IPS-18a (cell line): Measurements from ENCODE around the gene EXOSC6.
"Not testable (repeated sequence)": the region's sequence is repeated elsewhere in the genome, so short reads cannot be mapped to it uniquely, and the experiment has no call there.

Experiments used
- H3K27ac ChIP-seq: one replicate; pipeline ENCODE4 v1.5.1; 2013; ENCODE audit warnings: low read length
- H3K27me3 ChIP-seq: one replicate; pipeline ENCODE4 v1.6.1; 2013; ENCODE audit warnings: mild to moderate bottlenecking, low read length; ENCODE audit not compliant: control insufficient read depth, insufficient read depth
- H3K36me3 ChIP-seq: one replicate; pipeline ENCODE4 v1.6.1; 2013; ENCODE audit warnings: low read depth, low read length; ENCODE audit not compliant: control insufficient read depth
- H3K4me1 ChIP-seq: one replicate; pipeline ENCODE4 v1.6.1; 2013; ENCODE audit warnings: low read depth, low read length; ENCODE audit not compliant: control insufficient read depth
- H3K4me3 ChIP-seq: one replicate; pipeline ENCODE4 v1.5.1; 2013; ENCODE audit warnings: low read length
- H3K9ac ChIP-seq: one replicate; pipeline ENCODE4 v1.6.1; 2013; ENCODE audit warnings: mild to moderate bottlenecking, low read length, moderate library complexity
- H3K9me3 ChIP-seq: one replicate; pipeline ENCODE4 v1.6.1; 2013; ENCODE audit warnings: low read depth, low read length; ENCODE audit not compliant: control insufficient read depth

EXOSC6 gene

DNA sequence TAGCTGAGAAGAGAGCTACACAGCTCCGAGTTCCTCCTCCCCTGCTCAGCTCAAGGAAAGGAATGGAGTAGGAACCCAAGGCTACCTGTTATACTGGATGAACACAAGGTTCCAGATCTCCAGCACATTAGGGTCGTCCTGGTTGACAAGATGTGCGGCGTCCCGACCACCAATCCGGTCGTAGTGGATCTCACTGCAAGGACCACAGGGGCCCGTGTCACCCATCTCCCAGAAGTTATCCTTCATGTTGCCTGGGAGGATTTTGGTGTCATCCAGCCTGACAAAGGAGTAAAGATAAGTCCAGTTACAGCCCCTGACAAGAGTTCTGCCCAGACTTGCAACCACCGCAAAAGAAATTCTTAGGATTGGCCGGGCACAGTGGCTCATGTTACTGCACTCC lies 20.0 kb upstream of the EXOSC6 start:
- H3K36me3 ChIP-seq, result peaks cover 78% of the 10 kb centered on the region
- H3K27me3 ChIP-seq, result no peaks in the 10 kb centered on the region
- no peak overlapping the region for H3K9ac ChIP-seq
- H3K4me3 ChIP-seq, result no peak overlapping the region
- no peak overlapping the region for H3K27ac ChIP-seq
- H3K4me1 ChIP-seq, result no peaks in the 10 kb centered on the region
- no peaks in the 10 kb centered on the region for H3K9me3 ChIP-seq

DNA sequence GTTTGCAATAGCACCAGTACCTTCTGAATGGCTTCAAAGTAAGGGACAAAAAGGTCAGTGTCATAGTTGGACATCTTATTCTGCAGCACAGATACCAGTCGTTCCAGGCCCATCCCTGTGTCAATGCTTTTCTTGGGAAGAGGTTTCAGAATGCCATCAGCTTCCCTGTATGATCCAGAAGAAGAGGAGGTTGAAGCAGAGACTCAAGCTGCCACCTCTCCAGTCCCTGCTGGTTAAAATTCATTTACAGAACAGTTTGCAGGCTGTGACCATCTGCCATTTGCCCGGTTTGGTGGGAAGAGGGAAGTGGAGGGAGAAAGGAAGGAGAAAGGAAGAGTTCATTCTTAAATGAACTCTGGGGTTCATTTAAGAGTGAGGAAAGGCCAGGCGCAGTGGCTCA lies 18.4 kb upstream of the EXOSC6 start:
- Histone ChIP-seq H3K36me3 (peaks cover 84% of the 10 kb centered on the region), H3K27me3 (no peaks in the 10 kb centered on the region), H3K4me1 (no peaks in the 10 kb centered on the region), H3K9me3 (no peaks in the 10 kb centered on the region), H3K9ac (no peak overlapping the region), H3K4me3 (no peak overlapping the region), H3K27ac (no peak overlapping the region)

DNA sequence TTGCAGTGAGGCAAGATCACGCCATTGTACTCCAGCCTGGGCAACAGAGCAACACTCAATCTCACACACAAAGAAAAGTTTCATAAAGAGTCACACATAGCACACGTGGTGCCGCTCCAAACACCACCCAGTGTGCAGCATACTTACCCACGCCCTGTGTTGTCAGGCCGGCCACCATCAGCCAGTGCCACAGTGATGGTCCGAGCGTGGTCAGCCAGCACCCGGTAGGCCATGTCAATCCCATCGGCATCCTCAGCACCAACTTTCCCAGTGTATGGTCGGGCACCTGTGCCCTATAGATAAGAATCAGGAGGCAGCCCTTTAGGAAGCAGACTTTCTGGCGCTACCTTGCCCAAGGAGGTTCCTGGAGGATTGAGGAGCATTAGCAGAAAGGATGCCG lies 17.7 kb upstream of the EXOSC6 start:
- Histone ChIP-seq H3K4me3 (no peak overlapping the region), H3K36me3 (peaks cover 87% of the 10 kb centered on the region), H3K9ac (no peak overlapping the region), H3K27me3 (no peaks in the 10 kb centered on the region), H3K27ac (no peak overlapping the region), H3K9me3 (no peaks in the 10 kb centered on the region), H3K4me1 (no peaks in the 10 kb centered on the region)

DNA sequence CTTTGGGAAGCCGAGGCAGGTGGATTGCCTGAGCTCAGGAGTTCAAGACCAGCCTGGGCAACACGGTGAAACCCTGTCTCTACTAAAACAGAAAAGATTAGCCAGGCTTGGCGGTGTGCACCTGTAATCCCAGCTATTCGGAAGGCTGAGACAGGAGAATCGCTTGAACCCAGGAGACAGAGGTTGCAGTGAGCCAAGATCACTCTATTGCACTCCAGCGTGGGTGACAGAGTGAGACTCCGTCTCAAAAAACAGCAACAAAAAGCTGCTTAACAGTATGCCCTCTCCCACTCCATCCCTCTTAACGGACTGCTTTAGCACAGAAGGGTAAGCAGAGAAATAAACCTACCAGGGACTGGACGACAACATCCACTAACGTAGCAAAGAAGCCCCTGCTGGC lies 16.2 kb upstream of the EXOSC6 start:
- not testable (repeated sequence) for H3K9me3 ChIP-seq, H3K27ac ChIP-seq, H3K4me3 ChIP-seq, H3K4me1 ChIP-seq, H3K27me3 ChIP-seq, H3K9ac ChIP-seq
- peaks cover 92% of the 10 kb centered on the region for H3K36me3 ChIP-seq

DNA sequence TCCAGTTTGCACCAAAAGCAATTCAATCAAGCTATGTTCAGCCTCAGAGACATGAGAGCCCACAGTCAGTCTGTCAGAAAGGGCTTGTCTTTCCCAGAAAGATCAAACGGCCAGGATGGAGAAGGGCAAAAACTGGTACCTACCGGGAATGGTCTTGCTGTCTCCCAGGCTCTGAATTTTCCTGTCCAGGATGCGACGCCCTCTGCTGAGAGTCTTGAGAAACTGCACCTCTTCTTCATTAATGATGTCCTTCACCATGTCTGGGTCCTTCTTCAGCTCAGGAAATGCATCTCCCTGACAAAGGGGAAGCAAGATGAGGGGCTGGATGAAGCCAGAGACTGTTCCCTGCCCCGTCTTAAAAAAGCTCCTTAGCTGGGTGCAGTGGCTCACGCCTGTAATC lies 15.8 kb upstream of the EXOSC6 start:
- Histone ChIP-seq H3K4me1 (no peaks in the 10 kb centered on the region), H3K9me3 (no peaks in the 10 kb centered on the region), H3K9ac (no peak overlapping the region), H3K4me3 (no peak overlapping the region), H3K27me3 (no peaks in the 10 kb centered on the region), H3K27ac (no peak overlapping the region), H3K36me3 (peaks cover 91% of the 10 kb centered on the region)

DNA sequence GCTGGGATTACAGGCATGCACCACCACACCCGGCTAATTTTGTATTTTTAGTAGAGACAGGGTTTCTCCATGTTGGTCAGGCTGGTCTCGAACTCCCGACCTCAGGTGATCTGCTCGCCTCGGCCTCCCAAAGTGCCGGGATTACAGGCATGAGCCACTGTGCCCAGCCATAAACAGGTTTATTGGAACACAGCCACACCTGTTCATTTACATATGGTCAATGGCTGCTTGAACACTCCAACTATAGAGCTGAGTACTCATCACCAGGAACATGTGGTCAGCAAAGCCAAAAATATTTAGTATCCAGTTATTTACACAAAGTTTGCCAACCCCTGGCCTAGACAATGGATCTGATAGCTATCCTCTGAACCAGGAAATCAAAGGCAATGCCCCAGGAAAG lies 8.2 kb upstream of the EXOSC6 start:
- peaks cover 89% of the 10 kb centered on the region for H3K36me3 ChIP-seq
- not testable (repeated sequence) for H3K9me3 ChIP-seq, H3K27ac ChIP-seq, H3K27me3 ChIP-seq, H3K4me1 ChIP-seq, H3K4me3 ChIP-seq, H3K9ac ChIP-seq

DNA sequence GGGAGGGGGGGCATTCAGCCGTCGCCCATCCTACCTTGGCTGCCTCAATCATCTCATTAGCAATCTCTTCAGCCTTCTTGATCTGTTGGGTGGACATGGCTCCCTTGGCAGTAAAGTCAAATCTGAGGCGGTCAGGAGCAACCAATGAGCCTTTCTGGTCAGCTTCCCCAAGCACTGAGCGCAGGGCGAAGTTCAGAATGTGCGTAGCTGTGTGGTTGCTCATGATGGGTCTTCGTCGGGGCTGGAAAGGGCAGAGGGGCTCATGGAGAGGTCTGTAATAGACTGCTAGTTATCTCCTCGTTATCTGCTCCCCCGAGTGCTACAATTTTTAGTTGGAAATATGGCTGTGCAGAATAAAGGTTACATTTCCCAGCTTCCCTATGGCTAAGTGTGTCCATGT lies 7.2 kb upstream of the EXOSC6 start:
- H3K36me3 ChIP-seq, result peaks cover 89% of the 10 kb centered on the region
- H3K4me1 ChIP-seq, result no peaks in the 10 kb centered on the region
- no peak overlapping the region for H3K27ac ChIP-seq

DNA sequence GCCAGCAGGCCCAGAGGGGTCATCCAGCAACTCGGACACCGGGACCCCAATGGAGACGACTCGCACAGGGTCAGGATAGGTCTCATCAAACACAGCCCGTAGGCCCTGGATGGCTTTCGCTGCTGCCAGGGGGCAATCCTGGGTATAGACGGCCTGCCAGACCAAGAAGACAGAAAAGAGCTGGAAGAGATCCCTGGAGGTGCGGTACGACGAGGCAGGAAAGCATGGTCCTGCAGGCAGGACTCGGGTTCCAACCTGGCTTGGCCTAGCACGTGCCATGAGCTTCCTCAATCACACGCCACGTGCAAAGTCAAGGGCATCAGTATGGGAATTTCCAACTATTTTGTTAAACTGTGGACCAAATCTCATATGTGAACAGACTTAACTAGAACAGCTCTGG lies 6.3 kb upstream of the EXOSC6 start:
- no peak overlapping the region for H3K4me3 ChIP-seq
- H3K27me3 ChIP-seq, result no peaks in the 10 kb centered on the region
- H3K9ac ChIP-seq, result no peak overlapping the region
- H3K9me3 ChIP-seq, result no peaks in the 10 kb centered on the region
- peaks cover 87% of the 10 kb centered on the region for H3K36me3 ChIP-seq
- H3K4me1 ChIP-seq, result no peaks in the 10 kb centered on the region
- H3K27ac ChIP-seq, result no peak overlapping the region

More for the DNA sequence above, 7.2 kb upstream of the EXOSC6 start:
- H3K9ac ChIP-seq, result no peak overlapping the region
- H3K27me3 ChIP-seq, result no peaks in the 10 kb centered on the region
- H3K9me3 ChIP-seq, result no peaks in the 10 kb centered on the region
- no peak overlapping the region for H3K4me3 ChIP-seq

DNA sequence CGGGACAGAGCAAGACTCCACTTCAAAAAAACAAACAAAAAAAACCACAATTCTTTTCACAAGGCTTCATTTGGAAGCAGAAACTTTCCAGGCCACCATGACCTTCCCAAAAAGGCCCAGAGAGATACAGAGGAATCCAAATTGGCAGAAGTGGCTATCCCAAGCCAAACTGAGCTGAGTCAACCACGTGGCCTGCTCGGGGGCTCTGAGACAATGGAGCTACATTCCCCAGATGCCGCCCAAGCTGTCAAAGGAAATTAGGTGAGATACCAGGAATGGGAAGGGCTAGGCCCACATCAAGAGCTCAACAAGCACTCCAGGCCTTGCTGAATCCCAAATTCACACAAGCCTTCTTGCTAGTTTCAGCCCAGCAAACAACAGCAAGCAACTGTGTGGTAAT lies 5.7 kb upstream of the EXOSC6 start:
- Histone ChIP-seq H3K4me1 (no peaks in the 10 kb centered on the region), H3K27ac (no peak overlapping the region), H3K9ac (no peak overlapping the region), H3K27me3 (no peaks in the 10 kb centered on the region), H3K4me3 (no peak overlapping the region), H3K36me3 (peaks cover 88% of the 10 kb centered on the region), H3K9me3 (no peaks in the 10 kb centered on the region)

DNA sequence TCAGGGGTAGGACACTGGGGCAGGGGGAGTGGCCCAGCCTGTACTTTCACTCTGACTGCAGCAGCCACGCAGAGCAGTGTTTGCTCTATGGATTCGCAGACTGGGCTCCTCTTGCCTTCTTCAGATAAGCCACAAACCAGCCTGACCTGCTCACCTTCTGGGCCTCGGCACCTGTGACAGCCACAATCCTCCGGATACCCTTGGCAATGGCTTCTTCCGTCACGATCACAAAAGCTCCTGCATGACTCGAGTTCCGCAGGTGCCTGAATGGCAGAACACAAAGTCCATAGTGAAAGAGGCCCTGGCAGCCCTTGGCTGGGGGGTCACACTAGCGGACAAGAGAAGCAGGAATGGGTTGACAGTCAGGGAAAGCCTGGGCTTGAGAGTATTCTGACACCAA lies 3.8 kb upstream of the EXOSC6 start:
- Histone ChIP-seq H3K4me3 (no peak overlapping the region), H3K27me3 (no peaks in the 10 kb centered on the region), H3K27ac (no peak overlapping the region), H3K9ac (no peak overlapping the region), H3K9me3 (no peaks in the 10 kb centered on the region), H3K4me1 (peaks cover 3% of the 10 kb centered on the region), H3K36me3 (peaks cover 77% of the 10 kb centered on the region)

DNA sequence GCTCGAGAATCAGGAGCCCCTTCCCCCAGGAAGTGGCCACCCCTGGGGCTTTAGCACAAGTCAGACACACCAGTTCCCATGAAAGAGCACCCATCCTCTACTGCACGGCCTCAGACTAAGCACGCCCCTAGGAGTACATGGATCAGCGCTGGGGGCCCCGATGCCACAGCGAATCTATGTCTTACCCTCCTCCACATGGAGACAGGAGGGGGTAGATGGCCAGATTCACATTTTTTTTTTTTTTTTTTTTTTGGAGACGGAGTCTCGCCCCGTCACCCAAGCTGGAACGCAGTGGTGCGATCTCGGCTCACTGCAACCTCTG lies 3.2 kb upstream of the EXOSC6 start:
- H3K36me3 ChIP-seq, result peaks cover 70% of the 10 kb centered on the region
- no peaks in the 10 kb centered on the region for H3K9me3 ChIP-seq
- H3K27me3 ChIP-seq, result no peaks in the 10 kb centered on the region
- H3K9ac ChIP-seq, result no peak overlapping the region
- H3K4me1 ChIP-seq, result peaks cover 3% of the 10 kb centered on the region
- H3K4me3 ChIP-seq, result no peak overlapping the region
- H3K27ac ChIP-seq, result no peak overlapping the region

DNA sequence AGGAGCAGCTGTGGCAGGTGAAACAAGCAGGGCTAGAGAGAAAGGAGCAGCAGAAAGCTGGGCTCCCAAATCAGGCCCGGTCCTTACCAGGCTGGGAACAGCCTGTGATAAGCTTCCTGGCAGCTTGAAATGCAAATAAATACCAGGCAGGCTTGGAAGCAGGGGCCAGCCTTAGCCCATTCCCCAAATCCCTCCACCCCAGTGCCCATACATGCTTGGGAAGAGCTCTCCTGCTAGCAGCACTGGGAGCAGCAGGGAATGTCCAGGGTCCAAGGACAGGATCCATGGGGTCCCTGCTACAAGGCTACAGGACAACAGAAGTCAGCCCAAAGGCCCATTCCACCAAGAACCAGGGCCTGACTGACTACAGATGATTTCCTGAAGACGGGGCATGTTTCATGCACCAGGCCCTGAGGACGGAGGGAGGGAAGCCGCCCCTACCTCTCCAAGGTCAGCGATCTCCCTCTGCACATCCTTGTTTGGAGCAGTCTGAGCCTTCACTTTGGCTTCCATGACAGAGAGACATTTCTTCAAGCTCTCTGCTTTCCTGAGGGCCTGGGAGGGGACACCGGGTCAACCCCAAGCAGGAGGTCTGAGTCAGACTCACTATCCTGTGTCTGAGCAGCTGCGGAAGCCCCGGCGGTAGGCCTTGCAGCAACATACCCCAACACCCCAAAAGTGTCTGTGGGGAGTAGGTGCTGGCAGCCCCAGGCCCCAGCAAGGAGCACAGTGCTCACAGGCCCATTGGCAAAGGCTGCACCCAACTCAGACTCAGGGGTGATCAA lies 2.6 kb upstream of the EXOSC6 start:
- Histone ChIP-seq H3K9ac (no peak overlapping the region), H3K27ac (no peak overlapping the region), H3K27me3 (no peaks in the 10 kb centered on the region), H3K36me3 (peaks cover 68% of the 10 kb centered on the region), H3K9me3 (no peaks in the 10 kb centered on the region), H3K4me1 (peaks cover 3% of the 10 kb centered on the region), H3K4me3 (no peak overlapping the region)
